Lung (tissue), 12 donors: ENCODE measurements around the gene IL31RA. TPM values are rescaled to one million over a fixed set of nuclear protein-coding genes. Genes with fewer than 3 reads are reported as not detected.

Experiments
- ATAC-seq: fragments of 200-7000 bp; cut with Tn5 transposase; one replicate; pipeline ENCODE4 v1.9.1; 2020; ENCODE audit warnings: moderate number of reproducible peaks; ENCODE audit not compliant: insufficient read depth, low FRiP score
- DNase-seq, 3 donors: peaks; one replicate each; pipeline ENCODE4 v3.0.0-alpha.2; 2013 to 2017
- H3K27ac ChIP-seq, 2 donors: one replicate each; pipeline ENCODE4 v1.5.1; 2013; ENCODE audit warnings: mild to moderate bottlenecking in 2 of 2, moderate library complexity in 2 of 2, control low read depth in 1 of 2, inconsistent platforms in 1 of 2, low read depth in 1 of 2, low read length in 1 of 2
- H3K27me3 ChIP-seq, 3 donors: one replicate each; pipeline ENCODE4 v1.5.1; 2013; ENCODE audit warnings: low read length in 2 of 3; ENCODE audit not compliant: control insufficient read depth in 3 of 3, insufficient read depth in 3 of 3
- H3K36me3 ChIP-seq, 4 donors: one replicate each; pipeline ENCODE4 v1.5.1; 2013; ENCODE audit warnings: low read length in 4 of 4, mild to moderate bottlenecking in 1 of 4, moderate library complexity in 1 of 4; ENCODE audit not compliant: control insufficient read depth in 4 of 4, insufficient read depth in 4 of 4
- H3K4me1 ChIP-seq, 5 donors: one replicate each; pipeline ENCODE4 v1.5.1; 2013; ENCODE audit warnings: low read length in 5 of 5, mild to moderate bottlenecking in 2 of 5, moderate library complexity in 1 of 5; ENCODE audit not compliant: control insufficient read depth in 5 of 5, insufficient read depth in 5 of 5
- H3K4me3 ChIP-seq: one replicate; pipeline ENCODE4 v1.5.1; 2013; ENCODE audit warnings: mild to moderate bottlenecking, control low read depth, moderate library complexity
- H3K9ac ChIP-seq, 2 donors: one replicate each; pipeline ENCODE4 v1.5.1; 2013; ENCODE audit warnings: low read length in 2 of 2, control low read depth in 1 of 2; ENCODE audit not compliant: insufficient read depth in 1 of 2
- H3K9me3 ChIP-seq, 4 donors: one replicate each; pipeline ENCODE4 v1.5.1; 2013; ENCODE audit warnings: low read length in 3 of 4, mild to moderate bottlenecking in 1 of 4, moderate library complexity in 1 of 4; ENCODE audit not compliant: control insufficient read depth in 4 of 4, insufficient read depth in 3 of 4
- CTCF ChIP-seq: IDR thresholded peaks from 2 replicates; pipeline ENCODE4 v1.5.1; 2012; ENCODE audit warnings: mild to moderate bottlenecking; ENCODE audit errors: control extremely low read depth, extremely low read depth
- WGBS, 2 donors: extraction: QIAGEN DNeasy Blood & Tissue Kit; methylation state at CpG; one replicate each; pipeline ENCODE4 v1.1.7; 2013; 5-methylcytosine and 5-hydroxymethylcytosine counted together
- polyA plus RNA-seq, 2 donors: library from polyadenylated mRNA; stranded (reverse); fragments of 200-250 nt; gene quantifications; one replicate each; pipeline ENCODE4 v1.2.1, GENCODE V29; 2013
- total RNA-seq, 2 donors: library from RNA; depleted of rRNA in 1 of 2; stranded (reverse); fragments of >200 nt in 1 of 2; gene quantifications; one replicate each; pipeline ENCODE4 v1.2.1, GENCODE V29; 2014 to 2021
- donor health status: control.
- donor health status: control.
- donor health status: Bipolar disorder and iron deficiency.
- donor health status: healthy.
- donor health status: DM: yes; HTN: yes; CAD: no.

Gene IL31RA
- total and polyA plus RNA-seq, 4 donors: 0.04 to 0.21 (median 0.11) TPM

- 89 to 95% methylated on average over 2 of the region's 2 CpGs for WGBS, 2 donors
- no peak overlapping the region for H3K9ac ChIP-seq
- H3K9me3 ChIP-seq: no peaks in the 10 kb centered on the region
- H3K27me3 ChIP-seq: no peaks in the 10 kb centered on the region
- no peak for TF ChIP-seq CTCF
- no peak overlapping the region for H3K27ac ChIP-seq
- no peak for DNase-seq
- ATAC-seq: no peak
- no peak overlapping the region for H3K4me3 ChIP-seq
- H3K4me1 ChIP-seq: no peaks in the 10 kb centered on the region
- H3K36me3 ChIP-seq: no peaks in the 10 kb centered on the region
These were observed 9.2 kb upstream of the IL31RA start for GRCh38 chr5:55841976-55842375.

GRCh38 chr5:55847837-55848236 lies 3.3 kb upstream of the IL31RA start:
- no peak for DNase-seq
- Histone ChIP-seq H3K27me3 (no peaks in the 10 kb centered on the region), H3K36me3 (no peaks in the 10 kb centered on the region), H3K9me3 (no peaks in the 10 kb centered on the region), H3K27ac (no peak overlapping the region), H3K4me3 (no peak overlapping the region), H3K4me1 (no peaks in the 10 kb centered on the region), H3K9ac (no peak overlapping the region)
- TF ChIP-seq CTCF: no peak
- WGBS, 2 donors: 79 to 87% methylated on average over 1 of the region's 1 CpG
- ATAC-seq: no peak

GRCh38 chr5:55848783-55849182 lies 2.4 kb upstream of the IL31RA start:
- WGBS, 2 donors: 72 to 86% methylated on average over 2 of the region's 2 CpGs
- H3K9me3 ChIP-seq: no peaks in the 10 kb centered on the region

More at GRCh38 chr5:55848783-55849182, 2.4 kb upstream of the IL31RA start:
- Histone ChIP-seq H3K9ac (no peak overlapping the region), H3K4me1 (no peaks in the 10 kb centered on the region), H3K27ac (no peak overlapping the region), H3K4me3 (no peak overlapping the region), H3K36me3 (no peaks in the 10 kb centered on the region), H3K27me3 (no peaks in the 10 kb centered on the region)
- no peak for ATAC-seq
- TF ChIP-seq CTCF: no peak
- DNase-seq: no peak
